Activated CD4-positive, CD25-positive, alpha-beta regulatory T cell (primary cell): ENCODE measurements around the gene ZNF280B.
"Not testable (repeated sequence)": the region's sequence is repeated elsewhere in the genome, so short reads cannot be mapped to it uniquely, and the experiment has no call there.

Source experiments
- DNase-seq, 4 experiments: peaks; one replicate each; lab custom pipeline; 2025; lab: John Stamatoyannopoulos, UW

The ZNF280B gene

GRCh38 chr22:22535662-22536061 is 27.1 kb upstream of the ZNF280B start:
- no peak for DNase-seq

DNA sequence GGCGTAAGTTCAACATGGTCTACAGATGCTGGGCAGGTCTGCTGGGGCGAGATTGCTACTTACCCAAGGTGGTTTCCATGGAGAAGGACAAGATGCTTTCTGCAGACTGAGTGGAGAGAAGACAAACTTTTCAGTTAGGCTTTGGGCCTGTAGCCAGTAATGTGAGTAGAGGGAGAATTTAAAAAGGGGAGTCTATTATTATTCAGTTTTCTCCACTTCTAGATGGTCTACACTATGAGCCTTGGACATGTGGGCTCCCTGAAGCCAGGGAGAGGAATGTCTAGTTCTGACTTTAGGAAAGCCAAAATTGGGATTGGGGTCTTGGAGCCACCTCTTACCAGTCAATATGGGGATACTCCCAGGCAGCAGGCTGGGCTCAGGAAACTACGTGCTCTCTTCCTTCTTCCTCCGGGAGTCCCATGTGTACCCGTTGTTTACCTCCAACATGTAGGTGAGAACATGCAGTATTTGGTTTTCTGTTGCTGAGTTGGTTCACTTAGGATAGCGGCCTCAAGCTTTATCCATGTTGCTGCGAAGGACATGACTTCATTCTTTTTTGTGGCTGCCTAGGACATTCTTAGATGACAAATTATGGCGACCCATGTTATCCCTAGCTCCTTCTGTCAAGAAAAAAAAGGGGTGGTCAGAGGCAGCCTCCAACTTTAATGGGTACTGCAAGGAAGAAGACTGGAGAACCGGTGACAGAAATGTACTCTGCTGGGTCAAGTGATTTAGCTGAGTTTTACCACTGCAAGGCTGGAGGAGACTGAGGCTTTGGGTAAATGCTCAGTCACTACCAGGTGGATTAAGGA is 26.3 kb upstream of the ZNF280B start:
- DNase-seq, result no peak

- no peak for DNase-seq
Measured at GRCh38 chr22:22533863-22534262, 25.3 kb upstream of the ZNF280B start.

DNA sequence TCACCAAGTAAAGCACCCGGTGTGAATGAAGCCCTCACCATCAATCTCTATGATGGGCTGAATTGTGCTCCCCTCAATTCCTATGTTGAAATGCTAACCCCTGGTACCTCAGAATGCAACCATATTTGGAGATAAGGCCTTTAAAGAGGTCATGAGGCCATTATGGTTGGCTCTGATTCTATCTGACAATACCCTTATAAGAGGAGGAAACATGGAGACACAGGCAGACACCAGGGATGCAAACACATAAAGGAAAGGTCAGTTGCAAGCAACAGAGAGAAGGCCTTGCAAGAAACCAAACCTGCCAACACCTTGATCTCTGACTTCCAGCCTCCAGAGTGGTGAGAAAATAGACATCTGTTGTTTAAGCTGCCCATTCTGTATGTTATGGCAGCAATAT is 24.9 kb upstream of the ZNF280B start:
- no peak for DNase-seq

DNA sequence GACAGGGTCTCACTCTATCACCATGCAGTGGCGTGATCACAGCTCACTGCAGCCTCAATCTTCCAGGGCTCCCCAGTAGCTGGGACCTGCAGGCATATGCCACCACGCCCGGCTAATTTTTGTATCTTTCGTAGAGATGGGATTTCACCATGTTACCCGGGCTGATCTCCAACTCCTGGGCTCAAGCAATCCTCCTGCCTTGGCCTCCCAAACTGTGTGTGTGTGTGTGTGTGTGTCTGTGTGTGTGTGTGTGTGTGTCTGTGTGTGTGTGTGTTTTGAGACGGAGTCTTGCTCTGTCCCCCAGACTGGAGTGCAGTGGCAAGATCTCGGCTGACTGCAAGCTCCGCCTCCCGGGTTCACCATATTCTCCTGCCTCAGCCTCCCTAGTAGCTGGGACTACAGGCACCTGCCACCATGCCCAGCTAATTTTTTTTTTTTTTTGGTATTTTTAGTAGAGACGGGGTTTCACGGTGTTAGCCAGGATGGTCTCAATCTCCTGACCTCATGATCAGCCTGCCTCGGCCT is 24.1 kb upstream of the ZNF280B start:
- not testable (repeated sequence) for DNase-seq

DNA sequence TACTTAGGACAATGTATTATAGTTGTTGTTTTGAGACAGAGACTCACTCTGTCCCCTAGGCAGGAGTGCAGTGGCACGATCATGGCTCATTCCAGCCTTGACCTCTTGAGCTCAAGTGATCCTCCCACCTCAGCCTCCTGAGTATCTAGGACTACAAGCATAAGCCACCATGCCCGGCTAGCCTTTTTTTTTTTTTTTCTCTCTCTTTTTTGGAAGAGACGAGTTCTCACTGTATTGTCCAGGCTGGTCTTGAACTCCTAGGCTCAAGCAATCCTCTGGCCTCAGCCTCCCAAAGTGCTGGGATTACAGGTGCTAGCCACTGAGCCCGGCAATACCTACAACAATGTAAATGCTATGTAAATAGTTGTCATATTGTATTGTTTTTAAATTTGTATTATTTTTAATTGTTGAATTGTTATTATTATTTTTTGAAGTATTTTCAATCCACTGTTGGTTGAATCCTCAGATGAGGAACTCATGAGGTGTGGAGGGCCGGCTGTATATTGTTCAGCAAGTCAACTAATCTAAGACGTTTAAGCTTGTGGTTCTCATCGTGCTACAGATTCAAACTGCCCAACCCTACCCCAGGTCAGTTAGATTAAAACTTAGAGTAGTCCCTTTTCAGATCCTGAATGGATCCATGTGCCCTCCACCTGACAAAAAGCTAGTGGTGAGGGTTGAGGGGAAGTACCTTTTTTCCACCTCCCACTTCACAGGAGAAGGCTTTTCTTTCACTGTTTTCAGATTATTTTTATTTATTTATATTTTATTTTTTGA is 23.4 kb upstream of the ZNF280B start:
- no peak for DNase-seq

DNA sequence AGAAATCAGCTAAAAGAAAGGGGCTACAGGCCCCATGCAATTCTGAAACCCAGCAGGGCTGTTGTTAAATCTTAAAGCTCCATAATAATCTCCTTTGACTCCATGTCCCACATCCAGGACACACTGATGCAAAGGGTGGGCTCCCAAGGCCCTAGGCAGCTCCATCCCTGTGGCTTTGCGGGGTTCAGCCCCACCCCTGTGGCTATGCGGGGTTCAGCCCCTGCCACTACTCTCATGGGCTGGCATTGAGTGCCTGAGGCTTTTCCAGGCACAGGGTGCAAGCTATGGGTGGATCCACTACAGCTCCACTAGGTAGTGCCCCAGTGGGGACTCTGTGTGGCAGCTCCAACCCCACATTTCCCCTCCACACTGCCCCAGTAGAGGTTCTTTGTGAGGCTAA is 20.2 kb upstream of the ZNF280B start:
- no peak for DNase-seq

DNA sequence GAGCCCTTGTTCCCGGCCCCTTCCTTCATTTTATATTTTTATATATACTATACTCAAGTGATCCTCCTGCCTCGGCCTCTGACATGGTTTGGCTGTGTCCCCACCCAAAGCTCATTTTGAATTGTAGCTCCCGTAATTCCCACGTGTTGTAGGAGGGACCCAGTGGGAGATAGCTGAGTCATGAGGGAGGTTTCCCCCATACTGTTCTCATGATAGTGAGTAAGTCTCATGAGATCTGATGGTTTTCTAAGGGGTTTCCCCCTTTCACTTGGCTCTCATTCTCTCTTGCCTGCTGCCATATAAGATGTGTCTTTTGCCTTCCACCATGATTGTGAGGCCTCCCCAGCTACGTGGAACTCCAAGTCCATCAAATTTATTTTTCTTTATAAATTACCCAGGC is 18.8 kb upstream of the ZNF280B start:
- DNase-seq, result no peak

GRCh38 chr22:22526125-22526912 is 17.8 kb upstream of the ZNF280B start:
- DNase-seq, result no peak

- DNase-seq, result no peak
Measured at GRCh38 chr22:22523494-22523893, 15.0 kb upstream of the ZNF280B start.

DNA sequence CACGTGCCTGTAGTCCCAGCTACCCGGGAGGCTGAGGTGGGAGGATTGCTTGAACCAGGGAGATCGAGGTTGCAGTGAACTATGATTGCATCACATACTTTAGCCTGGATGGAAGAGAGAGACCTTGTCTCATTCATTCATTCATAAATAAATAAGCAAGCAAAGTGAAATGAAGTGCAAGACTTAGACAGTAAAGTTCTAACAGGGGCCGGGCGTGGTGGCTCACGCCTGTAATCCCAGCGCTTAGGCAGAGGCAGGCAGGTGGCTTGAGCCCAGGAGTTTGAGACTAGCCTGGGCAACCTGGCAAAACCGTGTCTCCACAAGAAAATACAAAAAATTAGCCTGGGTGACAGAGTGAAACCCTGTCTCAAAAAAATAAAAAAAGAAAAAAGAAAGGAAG is 13.1 kb upstream of the ZNF280B start:
- DNase-seq, result no peak

DNA sequence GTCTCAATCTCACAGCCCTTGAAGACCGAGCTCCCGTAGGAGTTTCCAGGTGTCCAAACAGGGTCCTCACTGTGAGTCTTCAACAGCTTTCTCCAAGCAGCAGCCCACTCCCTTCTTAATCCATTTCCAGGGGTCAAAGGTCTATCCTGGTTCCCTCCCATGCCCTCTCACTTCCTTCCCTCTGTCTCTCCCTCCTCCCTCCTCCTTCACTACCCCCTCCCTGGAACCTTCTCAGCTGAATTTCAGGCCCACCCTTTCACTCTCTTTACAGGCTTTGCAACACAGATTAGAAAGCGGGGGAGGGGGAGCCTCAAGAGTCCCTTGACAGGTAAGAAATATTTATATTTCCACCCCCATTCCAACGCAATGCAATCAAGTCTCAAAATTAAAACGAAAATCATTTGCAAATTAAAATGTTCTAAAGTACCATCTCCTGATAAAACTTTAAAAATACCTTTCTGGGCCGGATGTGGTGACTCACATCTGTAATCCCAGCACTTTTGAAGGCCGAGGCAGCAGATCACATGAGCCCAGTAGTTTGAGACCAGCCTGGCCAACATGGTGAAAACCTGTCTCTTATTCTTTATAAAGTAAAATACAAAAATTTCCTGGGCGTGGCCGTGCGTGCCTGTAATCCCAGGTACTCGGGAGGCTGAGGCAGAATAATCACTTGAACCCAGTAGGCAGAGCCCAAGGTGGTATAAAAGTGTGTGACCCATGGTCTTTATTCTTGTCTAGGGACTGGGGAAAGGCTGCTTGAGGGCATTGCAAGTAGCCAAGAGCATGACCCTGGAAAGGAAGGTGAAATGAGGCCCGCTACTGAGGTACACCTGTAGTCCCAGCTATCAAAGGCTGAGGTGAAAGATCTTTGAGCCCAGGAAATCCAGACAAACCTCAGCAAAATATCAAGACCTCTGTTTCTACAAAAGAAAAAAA is 12.4 kb upstream of the ZNF280B start:
- no peak for DNase-seq

- DNase-seq, result no peak
Measured at GRCh38 chr22:22520020-22520656, 11.6 kb upstream of the ZNF280B start, which contains the start of gene ZNF280A. Gene ZNF280A (minus strand): TSS chr22:22520270. CDS start chr22:22515630, 4,640 bp downstream.

DNA sequence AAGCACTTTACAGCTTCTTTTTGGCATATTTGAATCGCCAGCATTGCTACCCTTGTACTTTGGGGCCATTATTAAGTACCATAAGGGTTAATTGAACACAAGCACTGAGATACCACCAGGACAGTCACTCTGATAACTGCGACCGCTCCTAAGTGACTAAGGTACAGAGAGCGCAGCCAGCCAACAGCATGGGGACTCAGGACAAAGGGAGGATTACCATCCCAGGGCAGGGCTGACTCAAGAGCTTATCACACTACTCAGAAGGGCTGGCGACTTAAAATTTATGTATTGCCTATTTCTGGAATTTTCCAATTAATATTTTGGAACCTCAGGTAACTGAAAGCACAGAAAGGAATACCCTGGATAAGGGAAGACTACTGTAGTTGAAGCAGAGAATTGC is 11.0 kb upstream of the ZNF280B start:
- DNase-seq, result no peak

DNA sequence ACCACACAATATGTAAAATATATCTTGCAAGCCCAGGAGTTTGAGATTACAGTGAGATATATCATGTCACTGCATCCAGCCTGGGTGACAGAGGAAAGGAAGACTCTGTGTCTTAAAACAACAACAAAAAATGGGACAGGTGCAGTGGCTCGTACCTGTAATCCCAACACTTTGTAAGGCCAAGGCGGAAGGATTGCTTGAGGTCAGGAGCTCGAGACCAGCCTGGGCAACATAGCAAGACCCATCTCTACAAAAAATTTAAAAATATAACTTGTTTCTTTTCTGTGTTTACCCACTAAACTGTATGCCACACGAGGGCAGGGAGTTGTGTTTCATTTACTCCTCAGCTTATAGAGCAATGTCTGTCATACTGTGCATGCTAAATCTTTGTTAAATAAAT is 8.4 kb upstream of the ZNF280B start:
- no peak for DNase-seq

GRCh38 chr22:22515890-22516289 is 7.3 kb upstream of the ZNF280B start:
- no peak for DNase-seq

- not testable (repeated sequence) for DNase-seq
Measured at GRCh38 chr22:22514431-22514830, 5.9 kb upstream of the ZNF280B start.

DNA sequence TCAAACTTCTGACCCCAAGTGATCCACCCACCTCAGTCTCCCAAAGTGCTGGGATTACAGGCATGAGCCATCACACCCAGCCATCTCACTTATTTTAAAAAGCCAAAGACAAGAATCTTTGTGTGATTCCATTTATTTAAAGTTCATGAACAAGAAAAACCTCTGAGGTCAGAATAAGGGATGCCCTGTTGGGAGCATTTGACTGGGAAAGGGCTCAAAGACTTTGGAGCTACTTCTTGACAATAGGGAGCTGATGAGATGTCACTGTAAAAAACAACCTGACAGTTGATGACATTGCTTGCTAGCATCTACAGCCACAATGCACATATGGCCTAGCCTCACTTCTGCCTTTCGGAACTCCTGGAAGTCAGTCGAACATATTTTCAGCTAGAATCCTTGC is 5.1 kb upstream of the ZNF280B start:
- no peak for DNase-seq

GRCh38 chr22:22512951-22513350 is 4.4 kb upstream of the ZNF280B start:
- no peak for DNase-seq

DNA sequence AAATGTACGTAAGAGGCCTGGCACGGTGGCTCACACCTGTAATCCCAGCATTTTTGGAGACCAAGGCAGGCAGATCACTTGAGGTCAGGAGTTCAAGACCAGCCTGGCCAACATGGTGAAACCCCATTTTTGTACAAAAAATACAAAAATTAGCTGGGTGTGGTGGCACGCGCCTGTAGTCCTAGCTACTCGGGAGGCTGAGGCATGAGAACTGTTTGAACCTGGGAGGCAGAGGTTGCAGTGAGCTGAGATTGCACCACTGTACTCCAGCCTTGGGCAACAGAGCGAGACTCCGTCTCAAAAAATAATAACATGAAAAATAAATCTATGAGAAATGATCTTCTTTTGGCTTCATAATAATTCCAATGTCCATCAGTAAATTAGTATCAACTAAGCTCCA is 2.3 kb upstream of the ZNF280B start:
- not testable (repeated sequence) for DNase-seq

DNA sequence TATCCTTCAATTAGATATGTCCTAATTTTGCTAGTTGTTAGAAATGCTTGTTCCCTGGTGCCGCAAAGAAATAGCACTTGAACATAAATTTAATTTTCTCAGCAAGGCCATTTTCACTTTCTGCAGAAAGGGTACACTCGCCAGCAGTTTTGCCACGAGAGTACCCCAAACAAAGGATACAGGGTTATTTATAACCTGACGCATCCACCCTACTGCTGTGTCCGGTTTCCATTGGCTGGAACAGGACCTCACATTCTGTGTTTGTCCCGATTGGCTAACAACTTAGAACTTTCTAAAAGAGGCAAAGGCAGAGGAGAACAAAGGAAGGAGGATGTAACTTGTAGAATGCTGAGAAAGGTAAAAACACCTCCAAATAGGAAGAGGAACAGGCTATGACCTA is 1.4 kb upstream of the ZNF280B start:
- not testable (repeated sequence) for DNase-seq
